Hepatic stellate cell (primary cell): ENCODE results near the gene SOX9.
"Not testable (repeated sequence)": the region's sequence is repeated elsewhere in the genome, so short reads cannot be mapped to it uniquely, and the experiment has no call there.

Experiments used
- DNase-seq: peaks from one replicate; pipeline ENCODE4 v3.0.0; 2011; ENCODE audit warnings: low spot score

SOX9 gene

DNA sequence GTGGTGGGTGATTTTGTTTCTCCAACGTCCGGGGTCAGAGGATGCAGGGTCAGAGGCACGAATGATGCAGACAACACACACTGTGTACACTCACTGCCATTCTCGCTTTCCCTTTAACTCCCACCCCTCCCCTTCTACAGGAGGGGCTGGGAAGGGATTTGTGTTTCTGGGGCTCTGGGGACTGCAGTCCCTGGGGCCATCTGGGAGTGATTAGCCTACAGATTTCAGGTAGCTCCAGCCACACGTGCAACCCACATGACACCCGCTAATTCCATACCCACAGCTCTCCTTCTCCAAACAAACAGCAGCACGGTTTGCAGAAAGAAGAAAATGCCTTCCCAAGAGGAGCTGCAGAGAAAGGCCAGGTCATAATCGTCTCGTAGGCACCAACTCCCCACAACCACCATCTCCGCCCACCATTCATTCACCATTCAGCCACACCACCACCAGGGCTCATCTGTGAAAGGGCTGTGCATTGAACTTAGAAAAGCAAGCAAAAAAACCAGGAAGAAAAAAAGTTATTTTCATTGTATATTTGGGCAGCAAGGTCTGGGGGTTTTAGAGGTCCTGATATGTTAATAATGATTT lies 9.4 kb upstream of the SOX9 start:
- no peak for DNase-seq

GRCh38 chr17:72111926-72112325 lies 8.9 kb upstream of the SOX9 start:
- DNase-seq, result not testable (repeated sequence)

DNA sequence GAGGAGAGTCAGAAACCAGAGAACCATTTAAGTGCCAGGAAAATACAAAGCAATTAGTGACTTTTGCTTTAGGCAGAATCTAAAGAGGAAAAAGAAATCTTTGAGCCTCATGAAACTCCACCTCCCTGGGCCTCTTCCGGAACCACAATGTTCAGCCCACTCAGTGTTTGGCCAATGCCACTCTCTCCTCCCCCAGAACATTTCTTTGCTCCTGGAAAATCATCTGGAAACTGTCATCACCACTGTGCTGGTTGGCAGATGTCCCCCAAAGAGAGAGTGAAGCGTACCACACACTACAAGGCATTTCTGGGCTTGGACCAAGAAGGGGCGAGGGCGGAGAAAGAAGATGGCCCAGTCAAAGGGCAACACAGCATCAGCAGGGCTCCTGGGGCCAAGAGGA lies 7.1 kb upstream of the SOX9 start:
- DNase-seq, result no peak

DNA sequence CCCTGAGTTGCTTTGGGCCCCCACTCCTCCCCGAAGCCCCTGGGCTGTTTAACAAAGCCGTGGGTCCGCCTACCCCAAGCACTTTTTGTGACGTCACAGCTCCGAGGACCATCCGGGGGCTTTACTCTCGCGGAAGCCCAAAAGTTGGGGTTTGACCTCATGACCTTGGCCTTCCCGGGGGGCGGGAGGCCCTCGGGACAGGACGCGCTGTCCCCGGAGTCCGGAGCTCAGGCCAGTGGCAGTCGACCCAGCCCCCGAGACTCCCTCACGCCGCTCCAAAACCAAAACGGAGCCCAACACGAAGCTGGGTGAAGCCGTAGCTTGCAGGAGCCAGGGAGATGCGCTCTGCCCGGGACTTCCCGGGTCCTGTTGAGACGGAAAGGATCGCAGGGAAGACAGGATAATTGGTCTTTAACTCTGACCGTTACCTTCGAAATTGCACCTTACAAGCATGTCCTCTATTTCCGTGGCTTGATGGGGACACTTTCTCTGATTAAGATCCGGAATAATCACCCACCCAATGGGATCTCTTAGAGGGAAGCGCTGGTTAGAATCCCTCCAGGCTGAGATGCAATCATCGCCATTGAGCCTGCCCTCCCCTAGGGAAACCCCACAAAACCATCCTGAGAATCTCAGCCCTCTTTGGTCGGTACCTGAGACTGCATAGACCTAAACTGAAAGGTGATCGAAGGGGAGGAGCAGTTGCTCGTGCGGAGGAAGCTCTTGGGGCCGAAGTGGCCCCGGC lies 4.9 kb upstream of the SOX9 start:
- no peak for DNase-seq

- DNase-seq, result no peak
Measured at GRCh38 chr17:72116661-72117521, 3.9 kb upstream of the SOX9 start.

GRCh38 chr17:72117535-72118334 lies 3.1 kb upstream of the SOX9 start:
- no peak for DNase-seq

- peak; percentile 75 for DNase-seq
Measured at GRCh38 chr17:72118335-72119076, 2.3 kb upstream of the SOX9 start.

- no peak for DNase-seq
Measured at GRCh38 chr17:72119077-72119872, 1.5 kb upstream of the SOX9 start.

GRCh38 chr17:72119873-72120641 lies 763 bp upstream of the SOX9 start:
- peak; percentile 64 for DNase-seq

- DNase-seq, result peak; percentile 63
Measured at GRCh38 chr17:72121164-72122009, 567 bp downstream of the SOX9 start.

DNA sequence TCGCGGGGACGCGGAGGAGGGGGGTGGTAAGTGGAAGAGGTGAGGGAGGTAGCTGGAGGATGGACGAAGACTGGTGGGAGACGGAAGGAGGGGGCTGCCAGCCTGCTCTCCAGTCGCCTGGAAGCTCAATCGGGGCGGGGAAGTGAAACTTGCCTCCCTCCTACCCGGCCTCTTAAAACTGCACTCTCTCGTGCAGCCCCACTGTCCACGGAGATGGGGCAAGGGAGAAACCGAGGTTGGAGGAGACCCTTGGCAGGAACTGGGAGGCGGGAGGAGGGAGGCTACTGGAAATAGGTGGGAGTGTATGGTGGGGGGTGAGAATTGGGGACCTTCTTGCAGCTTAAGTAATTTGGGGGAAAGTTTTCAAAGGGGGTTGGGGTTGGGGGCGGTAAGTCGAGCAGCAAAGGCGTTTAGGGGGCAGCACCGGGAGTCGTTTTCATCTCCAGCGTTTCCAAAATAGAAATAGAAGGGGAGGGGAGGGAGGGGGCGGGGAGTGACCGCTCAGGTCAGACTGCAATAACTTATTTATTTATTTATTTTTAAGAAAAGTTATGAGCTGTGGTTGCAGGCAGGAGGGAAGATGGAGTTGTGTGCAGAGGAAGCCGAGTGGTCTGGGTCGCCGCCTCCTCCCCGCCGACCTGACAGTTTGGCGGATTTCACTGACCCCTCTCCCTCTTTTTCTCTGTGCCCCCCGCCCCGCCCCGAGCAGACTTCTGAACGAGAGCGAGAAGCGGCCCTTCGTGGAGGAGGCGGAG lies 1.4 kb downstream of the SOX9 start:
- no peak for DNase-seq

DNA sequence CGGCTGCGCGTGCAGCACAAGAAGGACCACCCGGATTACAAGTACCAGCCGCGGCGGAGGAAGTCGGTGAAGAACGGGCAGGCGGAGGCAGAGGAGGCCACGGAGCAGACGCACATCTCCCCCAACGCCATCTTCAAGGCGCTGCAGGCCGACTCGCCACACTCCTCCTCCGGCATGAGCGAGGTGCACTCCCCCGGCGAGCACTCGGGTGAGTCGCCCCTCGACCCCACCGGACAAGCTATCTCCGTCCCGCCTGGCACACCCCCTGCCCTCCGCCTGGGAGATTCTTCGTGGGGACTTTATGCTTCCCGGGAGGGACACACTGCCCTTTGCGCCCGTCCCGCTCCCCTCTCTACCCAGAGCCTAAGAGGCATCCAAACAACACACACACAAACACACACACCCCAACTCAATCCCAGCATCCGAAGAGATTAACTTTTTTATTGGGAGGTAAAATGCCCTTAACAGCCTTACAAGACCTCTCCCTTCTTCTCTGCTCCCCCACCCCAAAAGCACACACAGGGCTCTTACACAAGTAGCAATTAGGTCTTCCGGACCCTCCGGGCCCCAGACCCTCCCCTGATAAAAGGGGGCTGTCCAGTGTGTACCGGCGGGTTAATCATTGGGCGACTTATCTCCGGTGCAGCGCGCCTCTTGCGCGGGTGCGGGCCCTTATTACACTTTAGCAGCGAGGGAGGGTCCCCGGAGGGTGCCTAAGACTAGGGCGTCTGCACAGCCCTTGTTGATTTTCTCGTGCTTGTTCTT lies 2.1 kb downstream of the SOX9 start:
- DNase-seq, result peak; percentile 74

GRCh38 chr17:72123530-72124437 lies 3.0 kb downstream of the SOX9 start:
- DNase-seq, result no peak

- no peak for DNase-seq
Measured at GRCh38 chr17:72124438-72124775, 3.6 kb downstream of the SOX9 start.

GRCh38 chr17:72125226-72125651 lies 4.4 kb downstream of the SOX9 start:
- no peak for DNase-seq

- no peak for DNase-seq
Measured at GRCh38 chr17:72125742-72126141, 4.9 kb downstream of the SOX9 start.
